SIG-M5 treated with dmso at 0.1 percent for 504 hours (cell line): ENCODE results near the gene CAMKK1.

ENCODE experiments used
- DNase-seq: peaks from one replicate; lab custom pipeline; 2025; ENCODE audit not compliant: unreplicated experiment; lab: John Stamatoyannopoulos, UW

CAMKK1 gene

GRCh38 chr17:3918372-3919122, 25.7 kb upstream of the CAMKK1 start:
- no peak for DNase-seq

GRCh38 chr17:3917391-3917931, 24.6 kb upstream of the CAMKK1 start:
- DNase-seq = peak; percentile 77

- peak; percentile 72 for DNase-seq
Measured at GRCh38 chr17:3916825-3917224, 24.0 kb upstream of the CAMKK1 start.

- peak; percentile 91 for DNase-seq
Measured at GRCh38 chr17:3915995-3916696, 23.3 kb upstream of the CAMKK1 start, which contains the start of gene P2RX1. TSS of gene P2RX1 (minus strand) at chr17:3916465. CDS start at chr17:3916225, 240 bp downstream.

GRCh38 chr17:3915581-3915994, 22.7 kb upstream of the CAMKK1 start:
- no peak for DNase-seq

- peak; percentile 77 for DNase-seq
Measured at GRCh38 chr17:3914312-3914670, 21.4 kb upstream of the CAMKK1 start.

GRCh38 chr17:3913531-3914311, 20.9 kb upstream of the CAMKK1 start:
- DNase-seq = peak; percentile 79

GRCh38 chr17:3912827-3913226, 20.0 kb upstream of the CAMKK1 start:
- DNase-seq = no peak

GRCh38 chr17:3911271-3912053, 18.6 kb upstream of the CAMKK1 start:
- DNase-seq = peak; percentile 93

GRCh38 chr17:3910420-3911270, 17.8 kb upstream of the CAMKK1 start:
- DNase-seq = no peak

- DNase-seq = no peak
Measured at GRCh38 chr17:3909257-3909656, 16.4 kb upstream of the CAMKK1 start.

- DNase-seq = no peak
Measured at GRCh38 chr17:3907483-3908216, 14.8 kb upstream of the CAMKK1 start.

- DNase-seq = no peak
Measured at GRCh38 chr17:3906881-3907280, 14.0 kb upstream of the CAMKK1 start.

GRCh38 chr17:3905017-3905520, 12.2 kb upstream of the CAMKK1 start:
- DNase-seq = no peak

GRCh38 chr17:3904501-3904900, 11.6 kb upstream of the CAMKK1 start:
- no peak for DNase-seq

GRCh38 chr17:3903881-3904290, 11.0 kb upstream of the CAMKK1 start:
- DNase-seq = no peak

- DNase-seq = no peak
Measured at GRCh38 chr17:3903051-3903825, 10.4 kb upstream of the CAMKK1 start.

- DNase-seq = no peak
Measured at GRCh38 chr17:3900646-3901045, 7.8 kb upstream of the CAMKK1 start.
